SK-N-SH (cell line): ENCODE results near the gene CDH20. TPM values are rescaled to one million over a fixed set of nuclear protein-coding genes. Genes with fewer than 3 reads are reported as not detected.

Experiments
- CTCF ChIA-PET: fragments of 300-600, 350-600 bp; formaldehyde crosslinking; extraction: SDS; loops from one replicate; lab custom pipeline; 2021; lab: Yijun Ruan, JAX
- POLR2A ChIA-PET: fragments of 350-600 bp; sonication (Branson Sonifier 250); formaldehyde crosslinking; extraction: SDS; loops from one replicate; lab custom pipeline; 2020; ENCODE audit warnings: antibody characterized with exemption, inconsistent platforms; lab: Yijun Ruan, JAX
- DNase-seq: peaks from one replicate; pipeline ENCODE4 v3.0.0; 2012
- H2AFZ ChIP-seq: fragments of 200-600 bp; sonication (generic); 2 replicates; pipeline ENCODE4 v1.8.1; 2016; ENCODE audit warnings: antibody characterized with exemption, mild to moderate bottlenecking, low read depth
- H3F3A ChIP-seq: fragments of 200-600 bp; sonication (generic); replicated peaks from 2 replicates; pipeline ENCODE3; 2016; ENCODE audit warnings: antibody characterized with exemption, mild to moderate bottlenecking; ENCODE audit not compliant: insufficient read depth
- H3K27ac ChIP-seq, 2 experiments: fragments of 200-500 bp in 1 of 2; fragments of 200-600 bp in 1 of 2; sonication (Bioruptor generic) in 1 of 2; sonication (generic), shearing (Covaris generic) in 1 of 2; 2 replicates each; pipeline versions ENCODE4 v1.5.1 to v1.6.1; 2014 to 2016; ENCODE audit warnings: low read depth in 2 of 2, inconsistent platforms in 1 of 2, low read length in 1 of 2, mild to moderate bottlenecking in 1 of 2, mixed read lengths in 1 of 2
- H3K27me3 ChIP-seq: fragments of 200-600 bp; sonication (generic), shearing (Covaris generic); 2 replicates; pipeline ENCODE4 v1.6.1; 2016; ENCODE audit warnings: mixed run types; ENCODE audit not compliant: insufficient read depth
- H3K36me3 ChIP-seq, 2 experiments: fragments of 200-500 bp in 1 of 2; fragments of 200-600 bp in 1 of 2; sonication (Bioruptor generic) in 1 of 2; sonication (generic) in 1 of 2; replicated peaks in 1 of 2; 2 replicates each; pipeline versions ENCODE3 to v1.5.1; 2014 to 2016; ENCODE audit warnings: low read length in 1 of 2, mild to moderate bottlenecking in 1 of 2; ENCODE audit not compliant: insufficient read depth in 2 of 2, control insufficient read depth in 1 of 2
- H3K4me1 ChIP-seq, 2 experiments: fragments of 200-500 bp in 1 of 2; fragments of 200-600 bp in 1 of 2; sonication (Bioruptor generic) in 1 of 2; sonication (generic), shearing (Covaris generic) in 1 of 2; 2 replicates each; pipeline versions ENCODE4 v1.5.1 to v1.6.1; 2014 to 2016; ENCODE audit warnings: low read depth in 1 of 2, low read length in 1 of 2, mixed run types in 1 of 2; ENCODE audit not compliant: insufficient read depth in 2 of 2, control insufficient read depth in 1 of 2
- H3K4me2 ChIP-seq: fragments of 200-600 bp; sonication (generic), shearing (Covaris generic); 2 replicates; pipeline ENCODE4 v1.6.1; 2017; ENCODE audit warnings: mixed run types
- H3K4me3 ChIP-seq, 2 experiments: fragments of 200-500 bp in 1 of 2; fragments of 200-600 bp in 1 of 2; sonication (Bioruptor generic) in 1 of 2; sonication (generic), shearing (Covaris generic) in 1 of 2; 2 replicates each; pipeline versions ENCODE4 v1.5.1 to v1.8.1; 2014 to 2016; ENCODE audit warnings: low read depth in 2 of 2, inconsistent platforms in 1 of 2, low read length in 1 of 2, mild to moderate bottlenecking in 1 of 2, mixed read lengths in 1 of 2, moderate library complexity in 1 of 2
- H3K79me2 ChIP-seq: fragments of 200-600 bp; sonication (generic); 2 replicates; pipeline ENCODE4 v1.8.1; 2017; ENCODE audit warnings: mild to moderate bottlenecking; ENCODE audit not compliant: insufficient read depth
- H3K9ac ChIP-seq: fragments of 200-600 bp; sonication (generic); 2 replicates; pipeline ENCODE4 v1.6.1; 2017; ENCODE audit warnings: mixed run types
- H3K9me2 ChIP-seq: fragments of 200-600 bp; sonication (generic); 2 replicates; pipeline ENCODE4 v1.6.1; 2017; ENCODE audit warnings: mixed run types
- H3K9me3 ChIP-seq: fragments of 200-600 bp; sonication (generic); 2 replicates; pipeline ENCODE4 v1.6.1; 2017; ENCODE audit warnings: mixed run types, mild to moderate bottlenecking, moderate library complexity
- H4K20me1 ChIP-seq: fragments of 200-600 bp; sonication (generic); 2 replicates; pipeline ENCODE4 v1.6.1; 2017; ENCODE audit warnings: mild to moderate bottlenecking, mixed run types; ENCODE audit not compliant: insufficient read depth
- CHD2 ChIP-seq: fragments of 150-350 bp; IDR thresholded peaks from 2 replicates; pipeline ENCODE4 v1.6.1; 2018; ENCODE audit warnings: low read length; ENCODE audit not compliant: partially characterized antibody
- FOSL2 ChIP-seq: IDR thresholded peaks from 2 replicates; pipeline ENCODE4 v1.4.0; 2012; ENCODE audit warnings: low read depth, mild to moderate bottlenecking, moderate library complexity, borderline replicate concordance
- FOXJ3 ChIP-seq: sonication (generic); formaldehyde crosslinking; IDR thresholded peaks from 2 replicates; pipeline ENCODE4 v1.5.1; 2020; ENCODE audit warnings: mild to moderate bottlenecking, missing genetic modification reagents
- FOXM1 ChIP-seq: IDR thresholded peaks from 2 replicates; pipeline ENCODE4 v1.4.0; 2012; ENCODE audit warnings: low read depth, mild to moderate bottlenecking
- GABPA ChIP-seq: IDR thresholded peaks from 2 replicates; pipeline ENCODE4 v1.4.0; 2012; ENCODE audit warnings: low read depth, mild to moderate bottlenecking
- GATA2 ChIP-seq: sonication (generic); formaldehyde crosslinking; IDR thresholded peaks from 2 replicates; pipeline ENCODE4 v1.5.0; 2020; ENCODE audit warnings: mild to moderate bottlenecking, missing genetic modification reagents
- JUND ChIP-seq: IDR thresholded peaks from 2 replicates; pipeline ENCODE4 v1.4.0; 2012
- NFIC ChIP-seq: IDR thresholded peaks from 2 replicates; pipeline ENCODE4 v1.4.0; 2012; ENCODE audit warnings: borderline replicate concordance
- NRF1 ChIP-seq: IDR thresholded peaks from 2 replicates; pipeline ENCODE4 v1.6.1; 2012; ENCODE audit warnings: low read depth, mild to moderate bottlenecking, low read length
- POLR2AphosphoS5 ChIP-seq: IDR thresholded peaks from 2 replicates; pipeline ENCODE4 v1.6.1; 2012; ENCODE audit warnings: low read depth, low read length
- RXRA ChIP-seq: IDR thresholded peaks from 2 replicates; pipeline ENCODE4 v1.4.0; 2012; ENCODE audit warnings: low read depth, mild to moderate bottlenecking, borderline replicate concordance
- TAF1 ChIP-seq: IDR thresholded peaks from 2 replicates; pipeline ENCODE4 v1.6.1; 2012; ENCODE audit warnings: low read depth, mild to moderate bottlenecking, low read length, moderate library complexity, borderline replicate concordance
- TCF12 ChIP-seq: IDR thresholded peaks from 2 replicates; pipeline ENCODE4 v1.4.0; 2012
- TEAD4 ChIP-seq: IDR thresholded peaks from 2 replicates; pipeline ENCODE4 v1.4.0; 2012; ENCODE audit warnings: mild to moderate bottlenecking, borderline replicate concordance; ENCODE audit not compliant: insufficient read depth
- WGBS: methylation state at CpG from one replicate; pipeline ENCODE4 v1.1.6; 2017; ENCODE audit warnings: low lambda C conversion rate; 5-methylcytosine and 5-hydroxymethylcytosine counted together
- polyA plus RNA-seq, 3 experiments: library from polyadenylated mRNA; depleted of rRNA; stranded (reverse); fragments of >200 nt; gene quantifications; 2 replicates each; pipeline ENCODE4 v1.2.3, GENCODE V29; 2012
- TF ChIP-seq, protein P1 (sequence below): IDR thresholded peaks from 2 replicates; pipeline ENCODE4; 2012
- TF ChIP-seq, protein P2 (sequence below): fragments of 150-350 bp; IDR thresholded peaks from 2 replicates; pipeline ENCODE4 v1.6.1; 2016; ENCODE audit warnings: mild to moderate bottlenecking, low read depth, low read length
- TF ChIP-seq, protein P3 (sequence below): IDR thresholded peaks from 2 replicates; pipeline ENCODE4 v1.4.0; 2012; ENCODE audit warnings: low read depth, borderline replicate concordance
- TF ChIP-seq, protein P4 (sequence below): IDR thresholded peaks from 2 replicates; pipeline ENCODE4 v1.4.0; 2012; ENCODE audit warnings: low read depth, borderline replicate concordance
- TF ChIP-seq, protein P5 (sequence below): fragments of 200-600 bp; sonication (generic); IDR thresholded peaks from 2 replicates; pipeline ENCODE4 v1.6.1; 2017; ENCODE audit warnings: antibody characterized with exemption, mild to moderate bottlenecking, moderate library complexity
- TF ChIP-seq, protein P6 (sequence below): fragments of 150-350 bp; IDR thresholded peaks from 2 replicates; pipeline ENCODE4 v1.6.1; 2017; ENCODE audit warnings: antibody characterized with exemption, low read length, low read depth, borderline replicate concordance

The CDH20 gene
- polyA plus RNA-seq, 1 of the 3 experiments (the other 2 are of a cell fraction), result 1.1 TPM

DNA sequence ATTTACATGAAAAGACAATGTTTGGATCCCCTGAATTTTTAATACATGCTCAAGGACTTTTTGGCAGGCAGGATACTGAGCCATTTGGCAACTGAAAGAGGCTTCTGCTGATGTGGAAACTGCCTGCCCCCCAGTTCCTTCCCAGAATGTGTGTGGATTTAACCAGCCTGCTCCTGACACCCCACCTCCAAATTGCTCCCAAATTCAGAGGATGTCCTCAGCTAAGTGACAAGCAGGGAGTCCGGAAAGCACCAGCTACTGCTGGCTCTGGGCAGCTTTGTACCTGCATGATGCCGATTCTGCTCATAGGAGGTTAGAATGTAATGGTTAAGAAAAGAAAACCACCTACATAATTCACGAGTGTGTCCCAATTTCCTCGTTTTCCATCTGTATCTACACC lies 197.5 kb downstream of the CDH20 start:
- CTCF ChIA-PET, result interaction anchor here (0.6 to 1.1 kb wide), 4 partner anchors 52 to 1351 kb away, joined by 3 to 5 read pairs (median 4); no protein-coding TSS in a partner anchor
- Histone ChIP-seq H3K9me2 (no peaks in the 10 kb centered on the region), H3K9me3 (no peaks in the 10 kb centered on the region), H4K20me1 (no peaks in the 10 kb centered on the region), H3K79me2 (no peaks in the 10 kb centered on the region), H3K4me3 (no peak overlapping the region), H2AFZ (no peak overlapping the region), H3K27me3 (no peaks in the 10 kb centered on the region), H3K4me1 (peaks cover 0 to 4% of the 10 kb centered on the region in 2 experiments; a peak in 1 of 4 replicates), H3K9ac (no peak overlapping the region), H3F3A (no peaks in the 10 kb centered on the region), H3K27ac (no peak overlapping the region), H3K4me2 (no peak overlapping the region), H3K36me3 (no peaks in the 10 kb centered on the region)
- WGBS, result 51% methylated on average over 4 of the region's 4 CpGs
- no peak for TF ChIP-seq FOSL2
- TF ChIP-seq TAF1, result no peak
- TF ChIP-seq, protein P1, sequence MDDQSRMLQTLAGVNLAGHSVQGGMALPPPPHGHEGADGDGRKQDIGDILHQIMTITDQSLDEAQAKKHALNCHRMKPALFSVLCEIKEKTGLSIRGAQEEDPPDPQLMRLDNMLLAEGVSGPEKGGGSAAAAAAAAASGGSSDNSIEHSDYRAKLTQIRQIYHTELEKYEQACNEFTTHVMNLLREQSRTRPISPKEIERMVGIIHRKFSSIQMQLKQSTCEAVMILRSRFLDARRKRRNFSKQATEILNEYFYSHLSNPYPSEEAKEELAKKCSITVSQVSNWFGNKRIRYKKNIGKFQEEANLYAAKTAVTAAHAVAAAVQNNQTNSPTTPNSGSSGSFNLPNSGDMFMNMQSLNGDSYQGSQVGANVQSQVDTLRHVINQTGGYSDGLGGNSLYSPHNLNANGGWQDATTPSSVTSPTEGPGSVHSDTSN, result no peak
- TF ChIP-seq, protein P2, sequence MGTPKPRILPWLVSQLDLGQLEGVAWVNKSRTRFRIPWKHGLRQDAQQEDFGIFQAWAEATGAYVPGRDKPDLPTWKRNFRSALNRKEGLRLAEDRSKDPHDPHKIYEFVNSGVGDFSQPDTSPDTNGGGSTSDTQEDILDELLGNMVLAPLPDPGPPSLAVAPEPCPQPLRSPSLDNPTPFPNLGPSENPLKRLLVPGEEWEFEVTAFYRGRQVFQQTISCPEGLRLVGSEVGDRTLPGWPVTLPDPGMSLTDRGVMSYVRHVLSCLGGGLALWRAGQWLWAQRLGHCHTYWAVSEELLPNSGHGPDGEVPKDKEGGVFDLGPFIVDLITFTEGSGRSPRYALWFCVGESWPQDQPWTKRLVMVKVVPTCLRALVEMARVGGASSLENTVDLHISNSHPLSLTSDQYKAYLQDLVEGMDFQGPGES, result no peak
- no peak for TF ChIP-seq TEAD4
- TF ChIP-seq, protein P3, sequence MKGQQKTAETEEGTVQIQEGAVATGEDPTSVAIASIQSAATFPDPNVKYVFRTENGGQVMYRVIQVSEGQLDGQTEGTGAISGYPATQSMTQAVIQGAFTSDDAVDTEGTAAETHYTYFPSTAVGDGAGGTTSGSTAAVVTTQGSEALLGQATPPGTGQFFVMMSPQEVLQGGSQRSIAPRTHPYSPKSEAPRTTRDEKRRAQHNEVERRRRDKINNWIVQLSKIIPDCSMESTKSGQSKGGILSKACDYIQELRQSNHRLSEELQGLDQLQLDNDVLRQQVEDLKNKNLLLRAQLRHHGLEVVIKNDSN, result no peak
- no peak for TF ChIP-seq POLR2AphosphoS5
- TF ChIP-seq, protein P4, sequence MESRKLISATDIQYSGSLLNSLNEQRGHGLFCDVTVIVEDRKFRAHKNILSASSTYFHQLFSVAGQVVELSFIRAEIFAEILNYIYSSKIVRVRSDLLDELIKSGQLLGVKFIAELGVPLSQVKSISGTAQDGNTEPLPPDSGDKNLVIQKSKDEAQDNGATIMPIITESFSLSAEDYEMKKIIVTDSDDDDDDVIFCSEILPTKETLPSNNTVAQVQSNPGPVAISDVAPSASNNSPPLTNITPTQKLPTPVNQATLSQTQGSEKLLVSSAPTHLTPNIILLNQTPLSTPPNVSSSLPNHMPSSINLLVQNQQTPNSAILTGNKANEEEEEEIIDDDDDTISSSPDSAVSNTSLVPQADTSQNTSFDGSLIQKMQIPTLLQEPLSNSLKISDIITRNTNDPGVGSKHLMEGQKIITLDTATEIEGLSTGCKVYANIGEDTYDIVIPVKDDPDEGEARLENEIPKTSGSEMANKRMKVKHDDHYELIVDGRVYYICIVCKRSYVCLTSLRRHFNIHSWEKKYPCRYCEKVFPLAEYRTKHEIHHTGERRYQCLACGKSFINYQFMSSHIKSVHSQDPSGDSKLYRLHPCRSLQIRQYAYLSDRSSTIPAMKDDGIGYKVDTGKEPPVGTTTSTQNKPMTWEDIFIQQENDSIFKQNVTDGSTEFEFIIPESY, result no peak
- TF ChIP-seq GABPA, result no peak
- no peak for TF ChIP-seq FOXM1
- TF ChIP-seq JUND, result no peak
- no peak for TF ChIP-seq NRF1
- no peak for TF ChIP-seq RXRA
- TF ChIP-seq CHD2, result no peak
- TF ChIP-seq, protein P5, sequence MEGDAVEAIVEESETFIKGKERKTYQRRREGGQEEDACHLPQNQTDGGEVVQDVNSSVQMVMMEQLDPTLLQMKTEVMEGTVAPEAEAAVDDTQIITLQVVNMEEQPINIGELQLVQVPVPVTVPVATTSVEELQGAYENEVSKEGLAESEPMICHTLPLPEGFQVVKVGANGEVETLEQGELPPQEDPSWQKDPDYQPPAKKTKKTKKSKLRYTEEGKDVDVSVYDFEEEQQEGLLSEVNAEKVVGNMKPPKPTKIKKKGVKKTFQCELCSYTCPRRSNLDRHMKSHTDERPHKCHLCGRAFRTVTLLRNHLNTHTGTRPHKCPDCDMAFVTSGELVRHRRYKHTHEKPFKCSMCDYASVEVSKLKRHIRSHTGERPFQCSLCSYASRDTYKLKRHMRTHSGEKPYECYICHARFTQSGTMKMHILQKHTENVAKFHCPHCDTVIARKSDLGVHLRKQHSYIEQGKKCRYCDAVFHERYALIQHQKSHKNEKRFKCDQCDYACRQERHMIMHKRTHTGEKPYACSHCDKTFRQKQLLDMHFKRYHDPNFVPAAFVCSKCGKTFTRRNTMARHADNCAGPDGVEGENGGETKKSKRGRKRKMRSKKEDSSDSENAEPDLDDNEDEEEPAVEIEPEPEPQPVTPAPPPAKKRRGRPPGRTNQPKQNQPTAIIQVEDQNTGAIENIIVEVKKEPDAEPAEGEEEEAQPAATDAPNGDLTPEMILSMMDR, result no peak
- TF ChIP-seq NFIC, result no peak
- no peak for TF ChIP-seq FOXJ3 (CRISPR knock-in tag)
- TF ChIP-seq, protein P6, sequence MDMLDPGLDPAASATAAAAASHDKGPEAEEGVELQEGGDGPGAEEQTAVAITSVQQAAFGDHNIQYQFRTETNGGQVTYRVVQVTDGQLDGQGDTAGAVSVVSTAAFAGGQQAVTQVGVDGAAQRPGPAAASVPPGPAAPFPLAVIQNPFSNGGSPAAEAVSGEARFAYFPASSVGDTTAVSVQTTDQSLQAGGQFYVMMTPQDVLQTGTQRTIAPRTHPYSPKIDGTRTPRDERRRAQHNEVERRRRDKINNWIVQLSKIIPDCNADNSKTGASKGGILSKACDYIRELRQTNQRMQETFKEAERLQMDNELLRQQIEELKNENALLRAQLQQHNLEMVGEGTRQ, result no peak
- no peak for TF ChIP-seq TCF12
- no peak for TF ChIP-seq GATA2 (CRISPR knock-in tag)
- POLR2A ChIA-PET, result no interaction called here
- DNase-seq, result no peak
